K562 (cell line): Measurements from ENCODE around the gene SRP9. TPM values are rescaled to one million over a fixed set of nuclear protein-coding genes. Genes with fewer than 3 reads are reported as not detected.

Experiments used
- ATAC-seq: fragments of 200-7000 bp; cut with Tn5 transposase; 3 replicates; pipeline ENCODE4 v1.9.1; 2020; ENCODE audit warnings: moderate library complexity
- BruUV-seq: library from RNA; stranded (reverse); fragments of 400-500 nt; replicated peaks from 2 replicates; lab custom pipeline; 2021; lab: Mats Ljungman, UMichigan
- CTCF ChIA-PET: fragments of 300-600 bp; formaldehyde crosslinking; extraction: SDS; loops from one replicate; lab custom pipeline; 2021; ENCODE audit warnings: low intra/inter-chr PET ratio; lab: Yijun Ruan, JAX
- POLR2A ChIA-PET: fragments of 300-600, 350-650 bp; sonication (Branson Sonifier 250); formaldehyde crosslinking; extraction: SDS; loops from one replicate; lab custom pipeline; 2021; ENCODE audit warnings: antibody characterized with exemption, inconsistent platforms; lab: Yijun Ruan, JAX
- DNase-seq, 4 experiments: peaks; one replicate each; pipeline versions ENCODE4 v3.0.0 to v3.0.0-alpha.2; 2011 to 2018; ENCODE audit warnings: low spot score in 3 of 4, mixed read lengths in 3 of 4; ENCODE audit errors: extremely low read depth in 1 of 4
- FAIRE-seq: peaks from 2 replicates; lab custom pipeline; 2011; peaks lifted over from hg19 to GRCh38; lab: Jason Lieb, UNC
- H2AFZ ChIP-seq: 2 replicates; pipeline ENCODE4 v1.6.0; 2011; ENCODE audit warnings: low read depth, low read length, control low read depth, inconsistent platforms
- H3K27ac ChIP-seq: fragments of 200-600 bp; 3 replicates; pipeline ENCODE4 v1.8.0; 2011; ENCODE audit warnings: low read depth, mild to moderate bottlenecking, control low read depth, inconsistent platforms, low read length, moderate library complexity, mixed read lengths; ENCODE audit errors: extremely low read depth
- H3K27me3 ChIP-seq, 2 experiments: fragments of 300-600 bp in 1 of 2; 2 replicates in 1 of 2; 3 replicates in 1 of 2; pipeline versions ENCODE4 v1.6.0 to v1.8.0; 2011; ENCODE audit warnings: inconsistent platforms in 2 of 2, low read length in 2 of 2, mild to moderate bottlenecking in 1 of 2, mixed read lengths in 1 of 2, moderate library complexity in 1 of 2; ENCODE audit not compliant: control insufficient read depth in 2 of 2, insufficient read depth in 2 of 2
- H3K36me3 ChIP-seq: fragments of 300-600 bp; 3 replicates; pipeline ENCODE4 v1.8.0; 2011; ENCODE audit warnings: mild to moderate bottlenecking, low read length, inconsistent platforms; ENCODE audit not compliant: control insufficient read depth, insufficient read depth
- H3K4me1 ChIP-seq, 2 experiments: fragments of 200-600 bp in 1 of 2; replicated peaks in 1 of 2; 2 replicates in 1 of 2; 3 replicates in 1 of 2; pipeline versions ENCODE4 v1.5.1 to v1.8.0; 2011; ENCODE audit warnings: inconsistent platforms in 2 of 2, low read length in 2 of 2, mild to moderate bottlenecking in 1 of 2, mixed read lengths in 1 of 2, moderate library complexity in 1 of 2; ENCODE audit not compliant: control insufficient read depth in 2 of 2, insufficient read depth in 2 of 2
- H3K4me2 ChIP-seq: 2 replicates; pipeline ENCODE4 v1.6.1; 2011; ENCODE audit warnings: low read length, control low read depth, inconsistent platforms, mixed read lengths; ENCODE audit not compliant: insufficient read depth
- H3K4me3 ChIP-seq: fragments of 200-600 bp; sonication (generic), shearing (Covaris generic); 2 replicates; pipeline ENCODE4 v1.5.1; 2016; ENCODE audit warnings: control low read depth, inconsistent platforms
- H3K79me2 ChIP-seq: fragments of 200-600 bp; 3 replicates; pipeline ENCODE4 v1.8.0; 2011; ENCODE audit warnings: low read length, inconsistent platforms; ENCODE audit not compliant: control insufficient read depth, insufficient read depth
- H3K9ac ChIP-seq, 2 experiments: 2 replicates each; pipeline versions ENCODE4 v1.6.0 to v1.6.1; 2011; ENCODE audit warnings: low read depth in 2 of 2, low read length in 2 of 2, control low read depth in 1 of 2, inconsistent platforms in 1 of 2, mild to moderate bottlenecking in 1 of 2, mixed read lengths in 1 of 2; ENCODE audit not compliant: insufficient read depth in 1 of 2
- H3K9me1 ChIP-seq: one replicate; pipeline ENCODE4 v1.6.0; 2011; ENCODE audit warnings: inconsistent platforms, mild to moderate bottlenecking, low read length, moderate library complexity; ENCODE audit not compliant: control insufficient read depth, insufficient read depth
- H3K9me3 ChIP-seq: replicated peaks from 2 replicates; pipeline ENCODE4 v1.5.1; 2011; ENCODE audit warnings: low read depth, low read length, inconsistent platforms; ENCODE audit not compliant: control insufficient read depth, insufficient read depth
- H4K20me1 ChIP-seq: replicated peaks from 2 replicates; pipeline ENCODE4 v1.6.1; 2011; ENCODE audit warnings: low read length, inconsistent platforms, mixed read lengths; ENCODE audit not compliant: control insufficient read depth, insufficient read depth
- CHD2 ChIP-seq: IDR thresholded peaks from 2 replicates; pipeline ENCODE4 v1.6.1; 2011; ENCODE audit warnings: low read depth, low read length
- ILF3 ChIP-seq: fragments of 450-650 bp; IDR thresholded peaks from 2 replicates; pipeline ENCODE4 v1.6.1; 2018; ENCODE audit warnings: antibody characterized with exemption, mild to moderate bottlenecking, moderate library complexity, borderline replicate concordance
- NKRF ChIP-seq: fragments of 450-650 bp; IDR thresholded peaks from 2 replicates; pipeline ENCODE4 v1.6.1; 2016; ENCODE audit warnings: borderline replicate concordance
- POU5F1 ChIP-seq: fragments of 150-350 bp; IDR thresholded peaks from 2 replicates; pipeline ENCODE4 v1.6.1; 2014; ENCODE audit warnings: borderline replicate concordance, low read length, low read depth, mild to moderate bottlenecking; ENCODE audit not compliant: partially characterized antibody
- ZNF395 ChIP-seq: fragments of 200-800 bp; sonication (Bioruptor generic); IDR thresholded peaks from 2 replicates; pipeline ENCODE4 v1.6.1; 2017; ENCODE audit warnings: missing genetic modification characterization, missing compliant biosample characterization
- ZNF586 ChIP-seq: fragments of 450-650 bp; formaldehyde crosslinking; conservative IDR thresholded peaks from 2 replicates; pipeline ENCODE4 v1.4.0; 2020; ENCODE audit warnings: mild to moderate bottlenecking, moderate library complexity
- WGBS: fragments of 100-300 bp; shearing (Covaris generic); methylation state at CpG from one replicate; pipeline ENCODE4 v1.1.6; 2016; ENCODE audit warnings: low coverage, mixed read lengths; ENCODE audit not compliant: insufficient coverage; ENCODE audit errors: missing lambda C conversion rate; 5-methylcytosine and 5-hydroxymethylcytosine counted together
- in situ Hi-C: fragments of 300-500 bp; cut with MboI; formaldehyde crosslinking; loops from 4 replicates; pipeline ENCODE4 v1.15.0; 2018; ENCODE audit warnings: inconsistent platforms, mixed read lengths
- intact Hi-C: fragments of 100-400 bp; cut with micrococcal nuclease; formaldehyde crosslinking; loops from 2 replicates; pipeline ENCODE4 v1.14.2; 2022
- polyA plus RNA-seq, 8 experiments: library from polyadenylated mRNA; depleted of rRNA in 4 of 8; stranded (reverse) in 5 of 8; unstranded in 3 of 8; fragments of >200 nt; fragmentation: Nextera tagmentation in 2 of 8; fragmentation: Illumina TruSeq in 1 of 8; extraction: Ambion mirVana in 2 of 8; extraction: Trizol in 1 of 8; gene quantifications; 2 replicates each; pipeline versions ENCODE4 v1.2.1 to v1.2.3, GENCODE V29; 2011 to 2014; ENCODE audit warnings: inconsistent platforms in 1 of 8, missing spikeins in 1 of 8
- total RNA-seq, 7 experiments: library from RNA; depleted of rRNA in 6 of 7; stranded (reverse); fragments of >200 nt in 6 of 7; fragmentation: Illumina TruSeq in 2 of 7; extraction: Trizol in 2 of 7; gene quantifications; 2 replicates each; pipeline versions ENCODE4 v1.2.1 to v1.2.3, GENCODE V29; 2011 to 2021; ENCODE audit warnings: low replicate concordance in 1 of 7

SRP9 gene
- total and polyA plus RNA-seq, 9 of the 15 experiments (the other 6 are each of a cell fraction or from before 2014, with no cell fraction given): 273 to 1,892 (median 668) TPM

- Histone ChIP-seq H3K36me3 (no peaks in the 10 kb centered on the region), H3K27ac (no peak overlapping the region), H2AFZ (peak overlapping the region; percentile 69; the same call in 1 of the 2 replicates), H3K9ac (no peak overlapping the region), H3K4me1 (peaks cover 13 to 29% of the 10 kb centered on the region in 2 experiments), H4K20me1 (no peaks in the 10 kb centered on the region), H3K4me3 (no peak overlapping the region), H3K9me3 (no peaks in the 10 kb centered on the region), H3K4me2 (no peak overlapping the region), H3K27me3 (no peaks in the 10 kb centered on the region), H3K9me1 (no peaks in the 10 kb centered on the region)
- in situ Hi-C loops: no loop called here
- DNase-seq (no peak), FAIRE-seq (no peak), ATAC-seq (no peak; the same call in 2 of the 3 replicates)
- BruUV-seq: no TSS peak
- intact Hi-C loops: loop anchor here (1.0 to 5.0 kb wide), 4 partner anchors 109 to 297 kb away; no protein-coding TSS in a partner anchor
- CTCF ChIA-PET: interaction anchor here (0.6 to 5.3 kb wide), 8 partner anchors 60 to 350 kb away, joined by 3 to 53 read pairs (median 3); no protein-coding TSS in a partner anchor
- 59% methylated on average over 4 of the region's 4 CpGs for WGBS
- POLR2A ChIA-PET: interaction anchor here (1.1 to 1.5 kb wide), 3 partner anchors 22 to 300 kb away, joined by 3 to 4 read pairs (median 3); no protein-coding TSS in a partner anchor
- TF ChIP-seq POU5F1 (no peak), CHD2 (no peak), ZNF395 (CRISPR knock-in tag) (0 out of 2 replicates have a peak, but pooled peaks have one; percentile 26), NKRF (no peak), ZNF586 (CRISPR knock-in tag) (no peak), ILF3 (no peak)
- TF ChIP-seq, all 486 proteins: peak for 1
- no peaks in the 10 kb centered on the region; the same call in 2 of the 3 replicates for H3K79me2 ChIP-seq
Observed at GRCh38 chr1:225771661-225772322, 5.8 kb upstream of the SRP9 start.
